T-cell (primary cell): Measurements from ENCODE around the gene CALR. TPM values are rescaled to one million over a fixed set of nuclear protein-coding genes. Genes with fewer than 3 reads are reported as not detected.

Experiments used
- ATAC-seq, 4 experiments: fragments of 200-7000 bp in 3 of 4; fragments of 150-1000 bp in 1 of 4; cut with Tn5 transposase; replicated peaks in 1 of 4; 1 replicate in 3 of 4; 2 replicates in 1 of 4; pipeline ENCODE4 v1.10.0; 2021; ENCODE audit warnings: moderate library complexity in 3 of 4, mild to moderate bottlenecking in 2 of 4, moderate number of reproducible peaks in 1 of 4
- CTCF ChIA-PET, 2 donors: fragments of 300-600 bp; sonication (Branson Sonifier 250); formaldehyde crosslinking; loops; one replicate each; lab custom pipeline; 2022; ENCODE audit warnings: antibody characterized with exemption in 2 of 2; lab: Charles Lee
- POLR2A ChIA-PET, 2 donors: fragments of 300-600 bp; sonication (Branson Sonifier 250); formaldehyde crosslinking; loops; one replicate each; lab custom pipeline; 2022; ENCODE audit warnings: antibody characterized with exemption in 2 of 2; lab: Charles Lee
- DNase-seq, 35 experiments: peaks; one replicate each; pipeline versions ENCODE4 v3.0.0 to v3.0.0-alpha.2; 2013 to 2023
- H3K27ac ChIP-seq: one replicate; pipeline ENCODE4 v1.5.1; 2013; ENCODE audit warnings: low read length
- H3K27me3 ChIP-seq, 2 experiments: replicated peaks in 1 of 2; 1 replicate in 1 of 2; 2 replicates in 1 of 2; pipeline versions ENCODE4 v1.6.1 to v1.7.0; 2013; ENCODE audit warnings: low read length in 1 of 2, mixed read lengths in 1 of 2; ENCODE audit not compliant: control insufficient read depth in 2 of 2, insufficient read depth in 2 of 2; ENCODE audit errors: extremely low read depth in 1 of 2
- H3K36me3 ChIP-seq, 2 donors: 1 replicate in 1 of 2; 2 replicates in 1 of 2; pipeline versions ENCODE4 v1.6.1 to v1.7.0; 2013; ENCODE audit warnings: low read length in 1 of 2; ENCODE audit not compliant: control insufficient read depth in 2 of 2, insufficient read depth in 1 of 2; ENCODE audit errors: extremely low read depth in 1 of 2
- H3K4me1 ChIP-seq, 2 experiments: 1 replicate in 1 of 2; 2 replicates in 1 of 2; pipeline versions ENCODE4 v1.6.1 to v1.7.0; 2013; ENCODE audit warnings: low read length in 2 of 2, mixed read lengths in 1 of 2; ENCODE audit not compliant: insufficient read depth in 2 of 2, control insufficient read depth in 1 of 2; ENCODE audit errors: extremely low read depth in 1 of 2
- H3K4me3 ChIP-seq, 2 donors: 1 replicate in 1 of 2; 2 replicates in 1 of 2; pipeline versions ENCODE4 v1.5.1 to v1.7.0; 2013; ENCODE audit warnings: mild to moderate bottlenecking in 2 of 2, low read length in 1 of 2, moderate library complexity in 1 of 2; ENCODE audit not compliant: control insufficient read depth in 1 of 2; ENCODE audit errors: extremely low read depth in 1 of 2
- H3K9me3 ChIP-seq: 2 replicates; pipeline ENCODE4 v1.7.0; 2013
- H3K27ac Mint-ChIP-seq, 2 donors: one replicate each; pipeline ENCODE4 v1.8.0; 2020 to 2021; ENCODE audit warnings: mild to moderate bottlenecking in 2 of 2, mixed read lengths in 2 of 2
- H3K27me3 Mint-ChIP-seq, 2 donors: one replicate each; pipeline ENCODE4 v1.8.0; 2021 to 2022; ENCODE audit warnings: mixed read lengths in 2 of 2
- H3K36me3 Mint-ChIP-seq: one replicate; pipeline ENCODE4 v1.8.0; 2021; ENCODE audit warnings: mixed read lengths
- H3K4me1 Mint-ChIP-seq, 3 donors: one replicate each; pipeline ENCODE4 v1.8.0; 2020 to 2022; ENCODE audit warnings: mixed read lengths in 3 of 3, mild to moderate bottlenecking in 1 of 3
- H3K4me3 Mint-ChIP-seq, 3 donors: one replicate each; pipeline ENCODE4 v1.8.0; 2020 to 2022; ENCODE audit warnings: mild to moderate bottlenecking in 3 of 3, mixed read lengths in 3 of 3, moderate library complexity in 3 of 3
- H3K9me3 Mint-ChIP-seq, 3 donors: one replicate each; pipeline ENCODE4 v1.8.0; 2020 to 2022; ENCODE audit warnings: mixed read lengths in 3 of 3
- WGBS: methylation state at CpG from one replicate; pipeline ENCODE4 v1.1.5; 2013; ENCODE audit warnings: missing lambda C conversion rate; ENCODE audit not compliant: insufficient coverage; 5-methylcytosine and 5-hydroxymethylcytosine counted together
- total RNA-seq, 35 experiments: library from RNA in 6 of 35; stranded (reverse) in 6 of 35; fragments of 120-200 nt in 1 of 35; gene quantifications; one replicate each; pipeline versions ENCODE4 v1.2.1 to v1.2.4 and lab custom pipeline; 2013 to 2026

Gene CALR
- total RNA-seq, 5 donors from 2014 or later (not counting 1 experiment from before 2014, with no cell fraction given), result 429 to 530 (median 501) TPM

DNA sequence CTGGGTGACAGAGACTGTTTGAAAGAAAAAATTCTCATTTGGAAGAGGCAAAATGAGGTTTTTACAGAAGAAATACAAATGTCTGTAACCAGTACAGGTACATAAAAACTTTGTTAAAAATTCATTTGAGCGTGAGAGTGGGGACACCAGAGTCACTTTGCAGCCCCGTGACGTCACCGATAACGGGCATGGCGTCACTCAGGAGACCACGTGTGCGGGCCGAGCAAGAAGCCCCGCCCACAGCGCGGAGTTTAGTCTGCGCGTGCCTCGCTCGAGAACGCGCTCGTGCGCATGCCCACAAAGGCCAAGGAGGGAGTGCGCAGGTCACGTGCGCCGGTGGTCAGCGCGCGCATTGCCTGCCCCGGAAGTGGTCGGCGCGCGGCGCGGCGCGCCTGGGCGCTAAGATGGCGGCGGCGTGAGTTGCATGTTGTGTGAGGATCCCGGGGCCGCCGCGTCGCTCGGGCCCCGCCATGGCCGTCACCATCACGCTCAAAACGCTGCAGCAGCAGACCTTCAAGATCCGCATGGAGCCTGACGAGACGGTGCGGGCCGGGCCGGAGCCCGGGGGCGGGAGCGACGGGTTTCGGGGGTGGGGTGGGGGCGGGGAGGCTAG, 7.2 kb downstream of the CALR start, which contains the start of gene RAD23A:
TSS of gene RAD23A (plus strand) at position 384 of the 613 bp plus-strand sequence. CDS start at position 471, 87 bp downstream.
- WGBS, result under 1% methylated on average over 60 of the region's 62 CpGs
- peaks cover 5 to 61% of the 10 kb centered on the region in 2 experiments for H3K4me1 ChIP-seq
- Mint-ChIP-seq H3K9me3 (no peaks in the 10 kb centered on the region), H3K4me3 (peak within 1 kb of the TSS; percentile 86 to 93 (median 88)), H3K36me3 (peaks cover 39% of the 10 kb centered on the region), H3K27me3 (no peaks in the 10 kb centered on the region), H3K4me1 (peaks cover 42 to 54% (median 52%) of the 10 kb centered on the region in 3 donors), H3K27ac (peak within 1 kb of the TSS; percentile 91 to 92)
- no peaks in the 10 kb centered on the region for H3K27me3 ChIP-seq
- H3K27ac ChIP-seq, result peak within 1 kb of the TSS; percentile 89
- H3K9me3 ChIP-seq, result no peaks in the 10 kb centered on the region
- ChIA-PET CTCF (no interaction called here), POLR2A (interaction anchor here in 1 of 2 donors (0.5 kb wide), 1 partner anchor 22 kb away, joined by 3 read pairs; no protein-coding TSS in a partner anchor)
- peak within 1 kb of the TSS; percentile 60 to 75 for H3K4me3 ChIP-seq
- DNase-seq (peak; percentile 95 to 100 (median 97)), ATAC-seq (peak; percentile 80 to 86 (median 84))
- H3K36me3 ChIP-seq, result peaks cover 14 to 72% of the 10 kb centered on the region in 2 donors

DNA sequence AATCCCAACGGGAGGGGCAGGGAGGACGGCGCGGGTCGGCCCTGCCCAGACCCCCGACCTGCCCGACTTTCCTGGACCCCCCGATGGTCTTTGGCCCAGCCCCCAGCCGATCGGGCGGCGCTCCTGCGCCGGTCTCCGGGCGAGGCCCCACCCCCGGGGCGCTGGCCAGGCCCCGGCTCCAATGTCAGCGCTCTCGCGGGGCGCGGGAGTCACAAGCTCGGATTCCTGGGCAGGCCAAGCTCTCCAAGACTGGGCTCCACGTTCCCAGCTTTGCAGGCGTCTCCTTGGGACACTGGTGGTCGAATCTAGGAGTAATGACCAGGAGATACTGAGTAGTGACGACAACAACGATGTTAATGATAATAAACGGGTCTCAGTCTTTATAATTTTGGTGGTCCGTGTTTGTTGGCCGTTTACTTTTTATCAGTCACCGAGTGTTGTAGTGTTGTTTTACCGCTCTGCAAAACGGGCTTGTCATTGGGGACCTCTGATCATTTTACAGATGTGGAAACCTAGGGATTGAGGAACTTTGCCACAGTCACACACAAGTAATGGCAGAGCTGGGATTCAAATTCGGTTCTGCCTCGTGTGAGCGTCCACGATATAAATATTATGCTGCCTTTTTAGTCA, 7.8 kb downstream of the CALR start:
- Histone ChIP-seq H3K4me1 (peaks cover 5 to 56% of the 10 kb centered on the region in 2 experiments), H3K27ac (peak overlapping the region; percentile 89), H3K36me3 (peaks cover 14 to 66% of the 10 kb centered on the region in 2 donors), H3K9me3 (no peaks in the 10 kb centered on the region), H3K27me3 (no peaks in the 10 kb centered on the region), H3K4me3 (peak overlapping the region; percentile 60 to 75)
- peak overlapping the region; percentile 86 to 93 (median 86) for H3K4me3 Mint-ChIP-seq
- POLR2A ChIA-PET, result interaction anchor here in 1 of 2 donors (0.5 to 0.6 kb wide), 2 partner anchors 18 to 21 kb away, joined by 3 to 11 read pairs; no protein-coding TSS in a partner anchor
- no peaks in the 10 kb centered on the region for H3K9me3 Mint-ChIP-seq
- CTCF ChIA-PET, result no interaction called here
- peak; percentile 34 to 68 (median 62) for ATAC-seq
- peaks cover 37% of the 10 kb centered on the region for H3K36me3 Mint-ChIP-seq
- H3K27me3 Mint-ChIP-seq, result no peaks in the 10 kb centered on the region
- peaks cover 37 to 47% (median 46%) of the 10 kb centered on the region in 3 donors for H3K4me1 Mint-ChIP-seq
- peak overlapping the region; percentile 85 to 91 for H3K27ac Mint-ChIP-seq
- DNase-seq, result peak in 17 of 35 experiments; percentile 9 to 57 (median 29)
- WGBS, result 0% methylated on average over 35 of the region's 40 CpGs

DNA sequence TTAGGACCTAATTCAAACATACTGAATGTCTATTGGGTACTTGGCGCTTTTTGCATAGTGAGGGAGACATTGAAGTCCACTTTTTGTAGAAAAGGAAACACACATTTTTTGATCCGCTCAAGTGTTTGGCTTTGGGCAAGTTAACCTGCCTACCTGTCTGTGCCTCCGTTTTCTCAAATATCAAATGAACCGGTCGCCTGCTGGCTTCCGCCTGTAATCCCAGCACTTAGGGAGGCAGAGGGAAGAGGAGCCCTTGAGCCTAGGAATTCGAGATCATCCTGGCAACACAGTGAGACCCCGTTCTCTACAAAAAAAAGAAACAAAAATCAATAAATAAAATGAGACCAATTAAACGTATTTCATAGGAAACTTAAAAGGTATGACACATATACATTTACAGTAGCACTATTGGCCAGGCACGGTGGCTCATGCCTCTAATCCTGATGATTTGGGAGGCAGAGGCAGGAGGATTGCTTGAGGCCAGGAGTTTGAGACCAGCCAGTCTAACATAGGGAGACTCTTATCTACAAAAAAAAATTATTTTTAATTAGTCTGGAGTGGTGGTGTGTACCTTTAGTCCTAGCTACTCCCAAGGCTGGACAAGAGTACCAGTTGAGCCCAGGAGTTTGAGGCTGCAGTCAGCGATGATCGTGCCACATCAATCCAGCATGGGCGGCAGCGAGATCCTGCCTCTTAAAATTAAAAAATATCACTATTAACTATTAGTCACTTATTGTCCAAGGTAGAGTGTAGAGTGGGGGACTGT, 8.5 kb downstream of the CALR start:
- Histone ChIP-seq H3K4me3 (peak overlapping the region; percentile 60 to 75), H3K36me3 (peaks cover 11 to 63% of the 10 kb centered on the region in 2 donors), H3K4me1 (peaks cover 5 to 50% of the 10 kb centered on the region in 2 experiments), H3K27ac (peak overlapping the region; percentile 89), H3K27me3 (no peaks in the 10 kb centered on the region), H3K9me3 (no peaks in the 10 kb centered on the region)
- Mint-ChIP-seq H3K9me3 (no peaks in the 10 kb centered on the region), H3K27ac (peak overlapping the region; percentile 85 to 91), H3K4me3 (peak overlapping the region; percentile 86 to 93 (median 86)), H3K27me3 (no peaks in the 10 kb centered on the region), H3K36me3 (peaks cover 40% of the 10 kb centered on the region), H3K4me1 (peaks cover 37 to 44% (median 42%) of the 10 kb centered on the region in 3 donors)
- DNase-seq, result no peak
- ATAC-seq, result no peak
- POLR2A ChIA-PET, result interaction anchor here in 1 of 2 donors (0.6 kb wide), 1 partner anchor 17 kb away, joined by 11 read pairs; no protein-coding TSS in a partner anchor
- CTCF ChIA-PET, result interaction anchor here in 1 of 2 donors (1.4 kb wide), 1 partner anchor 18 kb away, joined by 4 read pairs; no protein-coding TSS in a partner anchor
- WGBS, result no CpG with 5 or more reads among the region's 14 CpGs

GRCh38 chr19:12947702-12948611, 9.5 kb downstream of the CALR start:
- H3K4me1 Mint-ChIP-seq, result peaks cover 35 to 38% (median 37%) of the 10 kb centered on the region in 3 donors
- H3K27me3 Mint-ChIP-seq, result no peaks in the 10 kb centered on the region
- ChIA-PET POLR2A (no interaction called here), CTCF (interaction anchor here (0.6 to 1.4 kb wide), 3 partner anchors 17 to 63 kb away, joined by 3 to 4 read pairs (median 3); no protein-coding TSS in a partner anchor)
- H3K4me1 ChIP-seq, result peaks cover 5 to 40% of the 10 kb centered on the region in 2 experiments
- peak overlapping the region in 2 of 3 donors; percentile 11 to 13 for H3K4me3 Mint-ChIP-seq
- no peak for DNase-seq
- no peaks in the 10 kb centered on the region for H3K9me3 Mint-ChIP-seq
- no peak overlapping the region for H3K4me3 ChIP-seq
- peak overlapping the region in 1 of 2 donors; percentile 41 for H3K27ac Mint-ChIP-seq
- no peak overlapping the region for H3K27ac ChIP-seq
- no peaks in the 10 kb centered on the region for H3K27me3 ChIP-seq
- H3K36me3 ChIP-seq, result peaks cover 16 to 64% of the 10 kb centered on the region in 2 donors
- peaks cover 33% of the 10 kb centered on the region for H3K36me3 Mint-ChIP-seq
- H3K9me3 ChIP-seq, result no peaks in the 10 kb centered on the region
- 94% methylated on average over 23 of the region's 28 CpGs for WGBS
- no peak for ATAC-seq

GRCh38 chr19:12948612-12949362, 10.4 kb downstream of the CALR start:
- H3K36me3 ChIP-seq, result peaks cover 16 to 61% of the 10 kb centered on the region in 2 donors
- DNase-seq, result no peak
- H3K4me1 Mint-ChIP-seq, result peaks cover 28 to 32% (median 29%) of the 10 kb centered on the region in 3 donors
- ChIA-PET CTCF (interaction anchor here in 1 of 2 donors (1.3 to 1.4 kb wide), 2 partner anchors 17 to 64 kb away, joined by 3 to 4 read pairs; no protein-coding TSS in a partner anchor), POLR2A (no interaction called here)
- peak overlapping the region in 1 of 3 donors; percentile 13 for H3K4me3 Mint-ChIP-seq
- no peak overlapping the region for H3K27ac ChIP-seq
- ATAC-seq, result no peak
- H3K27me3 Mint-ChIP-seq, result no peaks in the 10 kb centered on the region
- peaks cover 5 to 32% of the 10 kb centered on the region in 2 experiments for H3K4me1 ChIP-seq
- H3K27me3 ChIP-seq, result no peaks in the 10 kb centered on the region
- peaks cover 30% of the 10 kb centered on the region for H3K36me3 Mint-ChIP-seq
- peak overlapping the region in 1 of 2 donors; percentile 22 for H3K27ac Mint-ChIP-seq
- no peaks in the 10 kb centered on the region for H3K9me3 ChIP-seq
- WGBS, result 96% methylated on average over 24 of the region's 30 CpGs
- no peaks in the 10 kb centered on the region for H3K9me3 Mint-ChIP-seq
- no peak overlapping the region for H3K4me3 ChIP-seq
